Heart left ventricle (tissue), 16 donors: ENCODE measurements around the gene ROPN1. TPM values are rescaled to one million over a fixed set of nuclear protein-coding genes. Genes with fewer than 3 reads are reported as not detected.

ENCODE experiments used
- ATAC-seq, 4 donors: fragments of 200-7000 bp; cut with Tn5 transposase; one replicate each; pipeline ENCODE4 v1.9.1; 2020 to 2022; ENCODE audit warnings: moderate library complexity in 4 of 4, mild to moderate bottlenecking in 3 of 4, moderate number of reproducible peaks in 1 of 4
- DNase-seq, 5 donors: peaks; one replicate each; pipeline ENCODE4 v3.0.0-alpha.2; 2020
- H3K27ac ChIP-seq, 12 donors: fragments of 200-600 bp; sonication (generic) in 4 of 12; one replicate each; pipeline versions ENCODE4 v1.5.0 to v1.8.0; 2016 to 2022; ENCODE audit warnings: mild to moderate bottlenecking in 2 of 12
- H3K27me3 ChIP-seq, 9 donors: fragments of 200-600 bp; sonication (generic) in 2 of 9; one replicate each; pipeline versions ENCODE4 v1.5.1 to v1.8.0; 2016 to 2022; ENCODE audit warnings: mild to moderate bottlenecking in 3 of 9
- H3K36me3 ChIP-seq, 9 donors: fragments of 200-600 bp; sonication (generic) in 2 of 9; one replicate each; pipeline versions ENCODE4 v1.5.0 to v1.8.0; 2018 to 2022; ENCODE audit warnings: mild to moderate bottlenecking in 2 of 9
- H3K4me1 ChIP-seq, 12 donors: fragments of 200-600 bp; sonication (generic) in 4 of 12; one replicate each; pipeline versions ENCODE4 v1.5.0 to v1.8.0; 2016 to 2022; ENCODE audit warnings: mild to moderate bottlenecking in 3 of 12
- H3K4me3 ChIP-seq, 12 donors: fragments of 200-600 bp; sonication (generic) in 4 of 12; one replicate each; pipeline versions ENCODE4 v1.5.0 to v1.8.0; 2017 to 2022; ENCODE audit warnings: mild to moderate bottlenecking in 9 of 12, moderate library complexity in 4 of 12
- H3K9me3 ChIP-seq, 12 donors: fragments of 200-600 bp; sonication (generic) in 4 of 12; one replicate each; pipeline versions ENCODE4 v1.5.0 to v1.8.0; 2016 to 2022; ENCODE audit warnings: mild to moderate bottlenecking in 1 of 12
- POLR2A ChIP-seq, 2 donors: fragments of 450-650 bp; IDR thresholded peaks; one replicate each; pipeline ENCODE4 v1.6.1; 2017; ENCODE audit warnings: antibody characterized with exemption in 2 of 2, mild to moderate bottlenecking in 2 of 2, moderate library complexity in 2 of 2
- WGBS, 4 donors: extraction: QIAGEN DNeasy Blood & Tissue Kit in 2 of 4; methylation state at CpG; one replicate each; pipeline versions ENCODE4 v1.1.5 to v1.1.7; 2013 to 2018; 5-methylcytosine and 5-hydroxymethylcytosine counted together
- intact Hi-C, 10 donors: fragments of 100-400 bp; cut with DNase I; formaldehyde crosslinking; loops; one replicate each; pipeline versions ENCODE4 v1.11.1 to v1.14.2; 2022
- polyA plus RNA-seq, 2 donors: library from polyadenylated mRNA; stranded (reverse); fragments of 200-250 nt; gene quantifications; one replicate each; pipeline ENCODE4 v1.2.3, GENCODE V29; 2013
- total RNA-seq, 9 donors: library from RNA; depleted of rRNA in 2 of 9; stranded (reverse); fragments of >200 nt in 2 of 9; fragmentation: NEBNext Ultra II Directional in 3 of 9; extraction: Animal tissue kit (Norgen Biotek cat#: 25700) in 3 of 9; gene quantifications; one replicate each; pipeline versions ENCODE4 v1.1.0 to v1.2.4, GENCODE V29; 2016 to 2023
- TF ChIP-seq, protein P1 (sequence below), 12 donors: fragments of 200-600 bp; sonication (generic) in 4 of 12; IDR thresholded peaks; one replicate each; pipeline versions ENCODE4 v1.5.0 to v1.8.0; 2018 to 2022; ENCODE audit warnings: antibody characterized with exemption in 12 of 12, mild to moderate bottlenecking in 5 of 12
- donor health status: ischemic (EF 13 %, LVEDD 7.1; RV severe dilation, severe dysfunction).
- donor health status: healthy with polysubstance abuse.
- donor health status: DM: no; HTN: yes; CAD: no.
- donor health status: DM: no; HTN: no; CAD: no.
- donor health status: ischemic (EF 25% LVEDD 6.9; RV normal size, moderate dysfunction).
- donor health status: ischemic (EF 25% LVEDD 5.7; RV mildly dilated, moderate dysfunction).
- donor health status: healthy.
- donor health status: DM: yes; HTN: yes; CAD: no.
- donor health status: ischemic (EF 35%, LVEDD 5.7; RV mildly dilated, moderate dysfunction).
- donor health status: nonischemic (EF 11% LVEDD 7.7; RV severe dilation, severe dysfunction).
- donor health status: DM: yes; HTN: yes; CAD: no.
- donor health status: PGD.
- donor health status: ischemic (EF 29% LVEDD 5.4; RV normal size, mild dysfunction).
- donor health status: nonischemic (EF 23%, LVEDD 6.1; RV moderate dilation, normal function).

ROPN1 gene
- total and polyA plus RNA-seq, 11 donors: 0.19 to 0.67 (median 0.31) TPM; not detected in 4

DNA sequence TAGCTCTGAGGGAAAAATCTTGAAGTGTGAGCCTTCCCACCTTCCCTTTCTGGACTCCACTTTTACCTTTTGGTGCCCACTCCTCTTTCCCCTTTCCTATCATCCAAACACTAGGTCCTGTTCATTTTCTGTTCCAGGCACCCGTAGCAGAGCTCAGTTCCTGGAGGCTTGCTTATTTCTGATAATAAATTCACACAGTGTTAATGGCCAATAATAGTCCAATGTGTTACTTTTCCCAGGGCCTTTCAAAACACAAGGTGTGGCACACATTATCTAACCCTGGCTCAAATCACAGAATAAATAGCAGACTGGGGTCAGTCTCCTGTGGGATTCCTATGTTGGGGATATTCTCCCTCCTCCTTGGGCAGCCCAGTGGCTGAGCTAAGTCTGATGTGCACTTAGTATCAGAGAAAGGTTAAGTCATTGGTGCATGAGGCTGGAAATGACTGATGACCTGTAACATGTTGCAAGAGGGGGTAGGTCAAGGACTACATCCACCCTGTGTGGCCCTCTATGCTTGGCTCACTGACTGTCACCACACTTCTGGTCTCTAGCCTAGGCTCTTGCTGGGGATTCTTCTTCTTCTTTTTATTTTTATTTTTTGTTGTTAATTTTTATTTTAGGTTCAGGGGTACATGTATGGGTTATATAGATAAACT lies 43.7 kb upstream of the ROPN1 start:
- Histone ChIP-seq H3K9me3 (peaks cover 0 to 8% (median 0%) of the 10 kb centered on the region in 12 donors), H3K27me3 (peaks cover 0 to 44% (median 0%) of the 10 kb centered on the region in 9 donors), H3K27ac (no peak overlapping the region), H3K4me3 (peak overlapping the region in 1 of 12 donors; percentile 92), H3K36me3 (no peaks in the 10 kb centered on the region), H3K4me1 (peaks cover 0 to 40% (median 9%) of the 10 kb centered on the region in 12 donors)
- ATAC-seq (no peak), DNase-seq (no peak)
- intact Hi-C loops: loop anchor here in 1 of 10 donors (10.0 kb wide), 1 partner anchor 239 kb away; no protein-coding TSS in a partner anchor
- 84 to 98% (median 90%) methylated on average over 1 of the region's 1 CpG for WGBS, 4 donors
- TF ChIP-seq, protein P1, sequence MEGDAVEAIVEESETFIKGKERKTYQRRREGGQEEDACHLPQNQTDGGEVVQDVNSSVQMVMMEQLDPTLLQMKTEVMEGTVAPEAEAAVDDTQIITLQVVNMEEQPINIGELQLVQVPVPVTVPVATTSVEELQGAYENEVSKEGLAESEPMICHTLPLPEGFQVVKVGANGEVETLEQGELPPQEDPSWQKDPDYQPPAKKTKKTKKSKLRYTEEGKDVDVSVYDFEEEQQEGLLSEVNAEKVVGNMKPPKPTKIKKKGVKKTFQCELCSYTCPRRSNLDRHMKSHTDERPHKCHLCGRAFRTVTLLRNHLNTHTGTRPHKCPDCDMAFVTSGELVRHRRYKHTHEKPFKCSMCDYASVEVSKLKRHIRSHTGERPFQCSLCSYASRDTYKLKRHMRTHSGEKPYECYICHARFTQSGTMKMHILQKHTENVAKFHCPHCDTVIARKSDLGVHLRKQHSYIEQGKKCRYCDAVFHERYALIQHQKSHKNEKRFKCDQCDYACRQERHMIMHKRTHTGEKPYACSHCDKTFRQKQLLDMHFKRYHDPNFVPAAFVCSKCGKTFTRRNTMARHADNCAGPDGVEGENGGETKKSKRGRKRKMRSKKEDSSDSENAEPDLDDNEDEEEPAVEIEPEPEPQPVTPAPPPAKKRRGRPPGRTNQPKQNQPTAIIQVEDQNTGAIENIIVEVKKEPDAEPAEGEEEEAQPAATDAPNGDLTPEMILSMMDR (IDR thresholded peaks at IDR 0.05): no peak
- no peak for TF ChIP-seq POLR2A (IDR thresholded peaks at IDR 0.05)

DNA sequence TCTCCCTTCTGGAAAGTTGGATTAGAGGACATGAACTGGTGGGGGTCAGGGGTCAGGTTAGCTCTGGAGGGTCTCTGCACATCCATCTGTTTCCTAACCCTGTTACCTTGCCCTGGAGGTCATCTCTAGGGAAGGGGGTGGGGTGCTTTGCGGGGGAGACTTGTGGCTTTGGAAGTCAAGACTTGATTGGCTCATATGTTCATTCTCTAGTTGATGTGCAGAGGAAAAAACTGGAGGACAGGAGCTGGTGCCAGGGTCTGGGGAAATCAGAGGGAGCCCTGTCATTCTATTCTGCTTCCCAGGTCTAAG lies 42.9 kb upstream of the ROPN1 start:
- intact Hi-C loops: loop anchor here in 9 of 10 donors (5.0 to 10.0 kb wide), 6 partner anchors 43 to 248 kb away; no protein-coding TSS in a partner anchor
- peaks cover 0 to 8% (median 0%) of the 10 kb centered on the region in 12 donors for H3K9me3 ChIP-seq
- no peak overlapping the region for H3K27ac ChIP-seq
- no peaks in the 10 kb centered on the region for H3K36me3 ChIP-seq
- H3K27me3 ChIP-seq: peaks cover 0 to 52% (median 0%) of the 10 kb centered on the region in 9 donors
- TF ChIP-seq POLR2A (IDR thresholded peaks at IDR 0.05): no peak
- TF ChIP-seq, protein P1 (IDR thresholded peaks at IDR 0.05): no peak
- peaks cover 0 to 34% (median 9%) of the 10 kb centered on the region in 12 donors for H3K4me1 ChIP-seq
- ATAC-seq (no peak), DNase-seq (no peak)
- H3K4me3 ChIP-seq: peak overlapping the region in 11 of 12 donors; percentile 62 to 92 (median 85)
- WGBS, 4 donors: 65 to 78% (median 68%) methylated on average over 1 of the region's 1 CpG

DNA sequence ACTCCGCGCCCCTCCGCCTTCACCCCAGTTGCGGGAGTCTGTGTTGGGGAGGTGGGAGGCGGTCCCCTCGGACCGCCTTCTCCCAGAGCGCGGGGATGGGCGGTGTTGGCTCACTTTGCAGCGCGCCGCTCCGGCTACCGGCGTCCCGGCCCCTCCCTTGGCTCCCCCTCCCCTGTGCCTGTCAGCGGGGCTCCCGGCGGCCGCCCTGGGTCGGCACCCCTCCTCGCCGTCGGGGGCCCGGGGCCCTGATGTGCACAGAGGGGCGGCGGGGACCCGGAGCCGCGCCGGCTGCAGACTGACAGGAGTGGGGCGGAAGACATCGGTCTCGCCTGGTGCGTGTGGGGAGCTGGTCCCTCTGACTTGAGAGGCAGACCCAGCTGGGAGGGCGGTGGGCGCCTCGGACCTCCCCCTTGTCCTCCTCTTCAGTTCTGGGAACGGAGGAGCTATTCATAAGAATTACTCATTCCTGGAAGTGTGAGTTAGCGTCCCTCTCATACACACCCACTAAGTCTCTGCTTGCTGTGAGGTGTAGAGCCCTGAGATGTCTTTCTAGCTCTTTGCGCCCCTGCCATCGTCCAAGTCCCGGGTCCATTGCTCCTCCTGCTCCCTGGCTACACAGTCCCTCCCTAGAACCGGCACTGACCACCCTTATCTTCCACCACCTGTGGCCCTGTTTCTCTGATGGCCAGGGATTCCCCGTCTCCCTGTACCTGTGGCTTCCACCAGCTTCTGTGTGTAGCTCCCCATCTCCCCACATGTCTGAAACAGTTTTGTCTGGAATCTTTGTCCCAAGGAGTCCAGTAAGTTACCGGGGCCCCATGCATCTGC lies 42.3 kb upstream of the ROPN1 start:
- ATAC-seq (peak in 3 of 4 donors; percentile 2 to 11 (median 6)), DNase-seq (peak; percentile 19 to 65 (median 28))
- H3K36me3 ChIP-seq: no peaks in the 10 kb centered on the region
- no peak for TF ChIP-seq POLR2A (IDR thresholded peaks at IDR 0.05)
- TF ChIP-seq, protein P1 (IDR thresholded peaks at IDR 0.05): no peak
- H3K4me1 ChIP-seq: peaks cover 0 to 34% (median 9%) of the 10 kb centered on the region in 12 donors
- WGBS, 4 donors: 5 to 12% (median 8%) methylated on average over 18 to 47 of the region's 47 CpGs
- H3K4me3 ChIP-seq: peak overlapping the region; percentile 62 to 92 (median 85)
- H3K9me3 ChIP-seq: peaks cover 0 to 8% (median 0%) of the 10 kb centered on the region in 12 donors
- intact Hi-C loops: loop anchor here in 9 of 10 donors (5.0 to 10.0 kb wide), 6 partner anchors 43 to 248 kb away; no protein-coding TSS in a partner anchor
- peaks cover 0 to 52% (median 0%) of the 10 kb centered on the region in 9 donors for H3K27me3 ChIP-seq
- H3K27ac ChIP-seq: peak overlapping the region; percentile 2 to 98 (median 92)
